BE2C (cell line): ENCODE results near the gene MAPRE3.
A peak's percentile ranks its signal among the peaks of the same experiment; 100 is the strongest.

Source experiments
- DNase-seq: peaks from one replicate; pipeline ENCODE4 v3.0.0-alpha.2; 2020
- H3K27me3 ChIP-seq: fragments of 250-450 bp; sonication (Bioruptor Pico); 2 replicates; pipeline ENCODE4 v1.5.1; 2020; ENCODE audit warnings: mild to moderate bottlenecking
- H3K36me3 ChIP-seq: fragments of 250-450 bp; sonication (Bioruptor Pico); 2 replicates; pipeline ENCODE4 v1.5.1; 2020; ENCODE audit warnings: mild to moderate bottlenecking
- H3K4me1 ChIP-seq: fragments of 250-450 bp; sonication (Bioruptor Pico); 2 replicates; pipeline ENCODE4 v1.5.1; 2020
- H3K4me3 ChIP-seq: 2 replicates; pipeline ENCODE4 v1.5.1; 2011; ENCODE audit warnings: low read depth, low read length
- H3K9me3 ChIP-seq: fragments of 250-450 bp; sonication (Bioruptor Pico); 2 replicates; pipeline ENCODE4 v1.5.1; 2020
- TF ChIP-seq, protein P1 (sequence below): IDR thresholded peaks from 2 replicates; pipeline ENCODE4 v1.5.1; 2012; ENCODE audit warnings: mild to moderate bottlenecking, low read depth, low read length

The MAPRE3 gene

DNA sequence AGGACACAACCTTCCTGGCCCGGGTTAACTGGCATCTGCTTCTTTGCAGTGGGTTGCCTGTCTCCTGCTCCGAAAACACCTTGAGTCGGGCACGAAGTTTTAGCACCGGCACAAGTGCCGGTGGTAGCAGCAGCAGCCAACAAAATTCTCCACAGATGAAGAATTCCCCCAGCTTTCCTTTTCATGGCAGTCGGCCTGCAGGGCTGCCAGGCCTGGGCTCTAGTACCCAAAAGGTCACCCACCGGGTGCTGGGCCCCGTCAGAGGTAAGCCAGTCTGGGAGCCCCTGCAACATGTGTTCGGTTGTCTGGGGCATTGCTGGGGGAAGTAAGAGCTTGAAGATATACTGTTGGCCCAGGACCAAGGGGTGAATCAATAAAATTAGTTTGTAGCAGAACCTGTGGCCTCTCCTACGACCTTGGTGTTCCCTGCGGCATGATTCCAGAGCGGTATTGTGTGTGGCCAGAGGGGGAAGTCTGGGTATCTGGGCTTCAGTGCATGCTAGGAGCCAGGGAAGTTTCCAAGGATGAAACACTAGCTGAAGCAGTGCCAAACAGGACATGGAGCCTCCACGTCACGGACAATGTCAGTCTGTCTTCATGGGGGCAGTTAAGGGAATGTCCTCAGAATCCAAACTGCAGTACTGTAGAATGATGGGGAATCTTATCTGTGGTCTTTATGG is 88.8 kb downstream of the MAPRE3 start:
- Histone ChIP-seq H3K4me1 (peaks cover 13% of the 10 kb centered on the region), H3K27me3 (no peaks in the 10 kb centered on the region), H3K36me3 (peaks cover 32% of the 10 kb centered on the region), H3K9me3 (no peaks in the 10 kb centered on the region), H3K4me3 (no peak overlapping the region)
- peak; percentile 39 for DNase-seq
- TF ChIP-seq, protein P1, sequence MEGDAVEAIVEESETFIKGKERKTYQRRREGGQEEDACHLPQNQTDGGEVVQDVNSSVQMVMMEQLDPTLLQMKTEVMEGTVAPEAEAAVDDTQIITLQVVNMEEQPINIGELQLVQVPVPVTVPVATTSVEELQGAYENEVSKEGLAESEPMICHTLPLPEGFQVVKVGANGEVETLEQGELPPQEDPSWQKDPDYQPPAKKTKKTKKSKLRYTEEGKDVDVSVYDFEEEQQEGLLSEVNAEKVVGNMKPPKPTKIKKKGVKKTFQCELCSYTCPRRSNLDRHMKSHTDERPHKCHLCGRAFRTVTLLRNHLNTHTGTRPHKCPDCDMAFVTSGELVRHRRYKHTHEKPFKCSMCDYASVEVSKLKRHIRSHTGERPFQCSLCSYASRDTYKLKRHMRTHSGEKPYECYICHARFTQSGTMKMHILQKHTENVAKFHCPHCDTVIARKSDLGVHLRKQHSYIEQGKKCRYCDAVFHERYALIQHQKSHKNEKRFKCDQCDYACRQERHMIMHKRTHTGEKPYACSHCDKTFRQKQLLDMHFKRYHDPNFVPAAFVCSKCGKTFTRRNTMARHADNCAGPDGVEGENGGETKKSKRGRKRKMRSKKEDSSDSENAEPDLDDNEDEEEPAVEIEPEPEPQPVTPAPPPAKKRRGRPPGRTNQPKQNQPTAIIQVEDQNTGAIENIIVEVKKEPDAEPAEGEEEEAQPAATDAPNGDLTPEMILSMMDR = no peak

DNA sequence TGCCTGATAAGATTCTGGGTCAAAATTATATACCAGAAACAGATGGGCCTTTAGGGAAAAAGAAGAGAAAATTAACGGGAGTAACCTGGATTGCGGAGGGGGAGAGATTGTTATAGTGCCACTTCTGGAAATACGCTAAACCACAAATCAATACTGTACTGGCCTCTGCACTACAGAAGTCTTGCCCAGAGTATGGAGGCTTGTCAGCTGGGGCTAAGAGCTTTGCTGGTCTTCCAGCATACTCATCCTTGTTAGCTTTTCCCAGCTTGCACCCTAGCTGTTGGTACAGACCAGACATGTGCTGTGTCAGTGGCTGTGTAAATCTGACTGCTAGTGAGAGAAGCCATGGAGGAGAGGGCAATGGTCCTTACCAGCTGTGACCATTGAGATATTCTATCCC is 89.9 kb downstream of the MAPRE3 start:
- TF ChIP-seq, protein P1 = no peak
- Histone ChIP-seq H3K36me3 (peaks cover 25% of the 10 kb centered on the region), H3K27me3 (no peaks in the 10 kb centered on the region), H3K4me1 (peaks cover 13% of the 10 kb centered on the region), H3K9me3 (no peaks in the 10 kb centered on the region), H3K4me3 (no peak overlapping the region)
- DNase-seq = no peak

DNA sequence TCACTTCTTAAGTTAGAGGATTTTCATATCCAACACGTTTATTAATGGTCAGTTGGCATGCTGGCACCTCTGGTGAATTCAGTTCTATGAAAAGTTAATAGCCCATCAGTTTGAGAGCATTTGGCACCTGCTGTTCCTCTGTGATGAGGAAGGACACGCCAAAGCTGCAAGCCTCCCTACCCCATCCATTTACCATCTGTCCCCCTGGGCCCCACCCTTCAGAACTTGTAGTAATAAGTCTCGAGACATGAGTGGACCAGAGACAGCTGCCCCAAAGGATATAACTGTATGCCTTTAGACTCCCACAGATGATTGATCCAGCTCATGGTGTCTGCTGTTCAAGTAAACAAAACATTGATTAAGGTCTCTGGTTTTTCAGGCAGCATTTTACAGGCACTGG is 94.7 kb downstream of the MAPRE3 start:
- Histone ChIP-seq H3K27me3 (no peaks in the 10 kb centered on the region), H3K4me1 (peaks cover 10% of the 10 kb centered on the region), H3K9me3 (no peaks in the 10 kb centered on the region), H3K36me3 (peaks cover 27% of the 10 kb centered on the region), H3K4me3 (no peak overlapping the region)
- TF ChIP-seq, protein P1 = no peak
- DNase-seq = no peak

DNA sequence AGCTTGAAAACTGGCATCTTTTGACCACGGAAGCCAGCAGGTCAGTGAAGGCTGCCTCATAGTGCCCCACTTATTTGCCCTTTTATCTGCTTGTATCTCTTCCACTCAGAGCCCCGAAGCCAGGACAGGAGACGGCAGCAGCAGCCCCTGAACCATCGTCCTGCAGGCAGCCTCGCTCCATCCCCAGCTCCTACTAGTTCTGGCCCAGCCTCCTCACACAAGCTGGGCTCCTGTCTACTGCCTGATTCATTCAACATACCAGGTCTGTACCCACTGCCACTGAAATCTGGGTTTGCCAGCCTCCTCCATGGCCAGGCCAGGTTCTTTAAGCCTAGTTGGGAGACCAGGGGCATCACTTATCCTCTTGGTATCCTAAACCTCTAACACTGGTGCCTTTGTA is 96.9 kb downstream of the MAPRE3 start:
- no peaks in the 10 kb centered on the region for H3K9me3 ChIP-seq
- H3K36me3 ChIP-seq = peaks cover 26% of the 10 kb centered on the region
- TF ChIP-seq, protein P1 = no peak
- no peaks in the 10 kb centered on the region for H3K27me3 ChIP-seq
- H3K4me1 ChIP-seq = peaks cover 10% of the 10 kb centered on the region
- no peak overlapping the region for H3K4me3 ChIP-seq
- DNase-seq = no peak

DNA sequence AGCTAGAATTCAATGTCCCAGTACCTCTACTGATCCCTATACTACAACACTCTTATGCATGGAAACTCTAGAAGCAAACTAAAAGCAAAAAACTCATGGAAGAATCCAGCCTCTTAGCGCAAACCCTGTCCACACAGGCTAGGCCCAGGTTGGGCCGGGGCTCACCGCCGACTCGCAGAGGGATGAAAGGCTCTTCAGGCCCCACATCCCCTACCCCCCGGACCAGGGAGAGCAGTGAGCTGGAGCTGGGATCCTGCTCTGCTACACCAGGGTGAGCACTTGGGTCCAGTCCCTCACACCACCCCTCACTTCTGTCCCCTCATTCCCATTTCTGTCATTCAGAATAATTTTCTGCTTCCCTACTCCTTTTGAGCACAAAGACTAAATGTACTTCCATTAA is 99.0 kb downstream of the MAPRE3 start:
- Histone ChIP-seq H3K9me3 (no peaks in the 10 kb centered on the region), H3K4me1 (peaks cover 10% of the 10 kb centered on the region), H3K4me3 (no peak overlapping the region), H3K36me3 (peaks cover 20% of the 10 kb centered on the region), H3K27me3 (no peaks in the 10 kb centered on the region)
- DNase-seq = no peak
- TF ChIP-seq, protein P1 = no peak

DNA sequence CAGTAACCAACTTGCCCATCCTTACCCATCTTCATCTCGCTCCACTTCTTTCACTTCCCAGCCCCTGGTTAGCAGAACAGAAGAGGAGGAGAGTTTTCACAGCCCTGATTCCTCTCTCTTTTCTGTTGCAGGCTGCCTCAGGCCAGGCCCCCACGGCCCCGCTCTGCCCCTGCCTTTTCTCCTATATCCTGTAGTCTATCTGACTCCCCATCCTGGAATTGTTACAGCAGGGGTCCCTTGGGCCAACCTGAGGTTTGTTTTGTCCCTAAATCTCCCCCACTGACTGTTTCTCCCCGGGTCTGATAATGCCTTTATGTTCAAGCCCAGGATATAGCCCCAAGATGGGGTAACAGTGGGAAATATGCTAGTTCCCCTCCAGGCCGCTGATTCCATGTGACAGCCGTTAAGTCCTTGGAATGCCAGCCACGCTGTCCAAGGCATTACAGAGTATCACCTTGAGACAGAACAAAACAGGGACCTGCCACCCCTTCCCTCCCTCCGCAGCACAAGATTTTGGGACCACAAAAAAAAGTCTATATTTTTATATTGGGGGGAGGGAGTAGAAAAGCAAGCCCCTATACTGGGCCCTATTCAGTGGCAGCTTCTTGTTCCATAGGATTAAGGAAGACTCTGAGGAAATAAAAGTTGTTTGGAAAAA is 99.7 kb downstream of the MAPRE3 start:
- no peaks in the 10 kb centered on the region for H3K27me3 ChIP-seq
- TF ChIP-seq, protein P1 = no peak
- H3K4me3 ChIP-seq = peak overlapping the region; percentile 99
- H3K9me3 ChIP-seq = no peaks in the 10 kb centered on the region
- H3K4me1 ChIP-seq = peaks cover 17% of the 10 kb centered on the region
- DNase-seq = no peak
- peaks cover 20% of the 10 kb centered on the region for H3K36me3 ChIP-seq
